IMR-90 (cell line): ENCODE data around the gene MTCL3.

Experiments used
- ATAC-seq: fragments of 200-7000 bp; cut with Tn5 transposase; 2 replicates; pipeline ENCODE4 v1.9.1; 2020; ENCODE audit warnings: low read depth, mild to moderate bottlenecking, moderate library complexity
- BruUV-seq: library from RNA; stranded (reverse); fragments of 400-500 nt; replicated peaks from 2 replicates; lab custom pipeline; 2021; lab: Mats Ljungman, UMichigan
- CTCF ChIA-PET: fragments of 300-600 bp; formaldehyde crosslinking; extraction: SDS; loops from one replicate; lab custom pipeline; 2021; ENCODE audit warnings: antibody characterized with exemption; lab: Yijun Ruan, JAX
- POLR2A ChIA-PET: fragments of 300-600 bp; sonication (Branson Sonifier 250); formaldehyde crosslinking; loops from one replicate; lab custom pipeline; 2022; ENCODE audit warnings: antibody characterized with exemption; ENCODE audit not compliant: unreplicated experiment; lab: Charles Lee
- DNase-seq: peaks from one replicate; pipeline ENCODE4 v3.0.0; 2013
- H2AFZ ChIP-seq: replicated peaks from 2 replicates; pipeline ENCODE3; 2013; ENCODE audit warnings: low read length, mild to moderate bottlenecking; ENCODE audit not compliant: poor library complexity
- H2AK5ac ChIP-seq: 2 replicates; pipeline ENCODE4 v1.6.1; 2013; ENCODE audit warnings: low read depth, low read length, inconsistent platforms
- H2AK9ac ChIP-seq: replicated peaks from 2 replicates; pipeline ENCODE3; 2013; ENCODE audit warnings: mild to moderate bottlenecking, low read depth, low read length, moderate library complexity; ENCODE audit not compliant: poor library complexity
- H2BK120ac ChIP-seq: 2 replicates; pipeline ENCODE4 v1.6.1; 2013; ENCODE audit warnings: low read depth, low read length, inconsistent platforms
- H2BK15ac ChIP-seq: 3 replicates; pipeline ENCODE4 v1.6.1; 2013; ENCODE audit warnings: low read depth, low read length, inconsistent platforms
- H2BK20ac ChIP-seq: 2 replicates; pipeline ENCODE4 v1.6.1; 2013; ENCODE audit warnings: low read depth, mild to moderate bottlenecking, inconsistent platforms, low read length, moderate library complexity
- H2BK5ac ChIP-seq: 2 replicates; pipeline ENCODE4 v1.6.1; 2013; ENCODE audit warnings: mild to moderate bottlenecking, low read depth, low read length, inconsistent platforms; ENCODE audit not compliant: poor library complexity, severe bottlenecking
- H3K14ac ChIP-seq: replicated peaks from 2 replicates; pipeline ENCODE4 v1.6.1; 2013; ENCODE audit warnings: low read depth, low read length, inconsistent platforms
- H3K18ac ChIP-seq: 2 replicates; pipeline ENCODE4 v1.6.1; 2013; ENCODE audit warnings: low read depth, low read length, control low read depth
- H3K23ac ChIP-seq: 2 replicates; pipeline ENCODE4 v1.6.1; 2013; ENCODE audit warnings: low read depth, low read length, inconsistent platforms
- H3K27ac ChIP-seq: 2 replicates; pipeline ENCODE4 v1.5.1; 2013; ENCODE audit warnings: mild to moderate bottlenecking, control low read depth, low read length; ENCODE audit not compliant: insufficient read depth
- H3K27me3 ChIP-seq: 2 replicates; pipeline ENCODE4 v1.6.1; 2013; ENCODE audit warnings: low read length; ENCODE audit not compliant: control insufficient read depth, insufficient read depth
- H3K36me3 ChIP-seq: 2 replicates; pipeline ENCODE4 v1.6.1; 2013; ENCODE audit warnings: low read length, mixed read lengths; ENCODE audit not compliant: control insufficient read depth, insufficient read depth
- H3K4ac ChIP-seq: 2 replicates; pipeline ENCODE4 v1.6.1; 2013; ENCODE audit warnings: low read depth, low read length, inconsistent platforms
- H3K4me1 ChIP-seq: 2 replicates; pipeline ENCODE4 v1.6.1; 2013; ENCODE audit warnings: low read length, mixed read lengths; ENCODE audit not compliant: control insufficient read depth, insufficient read depth
- H3K4me2 ChIP-seq: 2 replicates; pipeline ENCODE4 v1.6.1; 2013; ENCODE audit warnings: low read depth, mild to moderate bottlenecking, control low read depth, low read length, moderate library complexity
- H3K4me3 ChIP-seq: 2 replicates; pipeline ENCODE4 v1.5.1; 2013; ENCODE audit warnings: low read depth, mild to moderate bottlenecking, control low read depth, low read length, moderate library complexity; ENCODE audit not compliant: insufficient read depth
- H3K56ac ChIP-seq: 2 replicates; pipeline ENCODE4 v1.6.1; 2013; ENCODE audit warnings: low read length, inconsistent platforms; ENCODE audit not compliant: insufficient read depth; ENCODE audit errors: extremely low read depth
- H3K79me1 ChIP-seq, 2 experiments: 2 replicates each; pipeline ENCODE4 v1.6.1; 2013; ENCODE audit warnings: low read length in 2 of 2, inconsistent platforms in 1 of 2, low read depth in 1 of 2
- H3K9ac ChIP-seq: 2 replicates; pipeline ENCODE4 v1.6.1; 2013; ENCODE audit warnings: low read depth, low read length, control low read depth
- H3K9me1 ChIP-seq: 2 replicates; pipeline ENCODE4 v1.6.1; 2013; ENCODE audit warnings: low read length, inconsistent platforms; ENCODE audit not compliant: insufficient read depth
- H3K9me3 ChIP-seq: 2 replicates; pipeline ENCODE4 v1.6.1; 2013; ENCODE audit warnings: low read length; ENCODE audit not compliant: control insufficient read depth, insufficient read depth
- H4K20me1 ChIP-seq: 2 replicates; pipeline ENCODE4 v1.6.1; 2013; ENCODE audit warnings: low read length, inconsistent platforms; ENCODE audit not compliant: insufficient read depth
- H4K5ac ChIP-seq: 2 replicates; pipeline ENCODE4 v1.6.1; 2013; ENCODE audit warnings: mild to moderate bottlenecking, low read depth, low read length, control low read depth
- H4K8ac ChIP-seq, 2 experiments: 2 replicates each; pipeline ENCODE4 v1.6.1; 2013; ENCODE audit warnings: low read depth in 2 of 2, low read length in 2 of 2, control low read depth in 1 of 2, inconsistent platforms in 1 of 2
- H4K91ac ChIP-seq: 2 replicates; pipeline ENCODE4 v1.6.1; 2013; ENCODE audit warnings: low read depth, low read length, inconsistent platforms; ENCODE audit not compliant: insufficient read depth
- BHLHE40 ChIP-seq: fragments of 150-350 bp; IDR thresholded peaks from 2 replicates; pipeline ENCODE4 v1.6.1; 2016; ENCODE audit warnings: mild to moderate bottlenecking, low read depth, low read length
- CEBPB ChIP-seq: IDR thresholded peaks from 2 replicates; pipeline ENCODE4 v1.6.1; 2012; ENCODE audit warnings: low read depth, low read length, improper control_type of control experiment
- CHD1 ChIP-seq: IDR thresholded peaks from 2 replicates; pipeline ENCODE4 v1.6.1; 2012; ENCODE audit warnings: low read depth, low read length, improper control_type of control experiment
- CTCF ChIP-seq: conservative IDR thresholded peaks from 2 replicates; pipeline ENCODE4 v1.5.1; 2012; ENCODE audit warnings: mild to moderate bottlenecking, low read depth, low read length, improper control_type of control experiment
- ELK1 ChIP-seq: fragments of 150-350 bp; IDR thresholded peaks from 2 replicates; pipeline ENCODE4 v1.6.1; 2016; ENCODE audit warnings: low read depth, mild to moderate bottlenecking, low read length, moderate library complexity, borderline replicate concordance
- FOS ChIP-seq: fragments of 150-350 bp; IDR thresholded peaks from 2 replicates; pipeline ENCODE4 v1.6.1; 2016; ENCODE audit warnings: low read depth, low read length
- MAFK ChIP-seq: IDR thresholded peaks from 2 replicates; pipeline ENCODE4 v1.6.1; 2012; ENCODE audit warnings: low read depth, low read length, improper control_type of control experiment
- MAZ ChIP-seq: IDR thresholded peaks from 2 replicates; pipeline ENCODE4 v1.6.1; 2012; ENCODE audit warnings: low read depth, mild to moderate bottlenecking, low read length, improper control_type of control experiment, moderate library complexity, borderline replicate concordance
- MXI1 ChIP-seq: IDR thresholded peaks from 2 replicates; pipeline ENCODE4 v1.6.1; 2012; ENCODE audit warnings: low read depth, mild to moderate bottlenecking, low read length, moderate library complexity, borderline replicate concordance
- NFE2L2 ChIP-seq: fragments of 150-350 bp; IDR thresholded peaks from 2 replicates; pipeline ENCODE4 v1.6.1; 2016; ENCODE audit warnings: low read depth, mild to moderate bottlenecking, low read length
- POLR2A ChIP-seq: IDR thresholded peaks from 2 replicates; pipeline ENCODE4 v1.6.1; 2012; ENCODE audit warnings: mild to moderate bottlenecking, low read depth, low read length
- RAD21 ChIP-seq: IDR thresholded peaks from 2 replicates; pipeline ENCODE4 v1.6.1; 2012; ENCODE audit warnings: low read length, improper control_type of control experiment
- RCOR1 ChIP-seq: IDR thresholded peaks from 2 replicates; pipeline ENCODE4 v1.6.1; 2012; ENCODE audit warnings: mild to moderate bottlenecking, low read length, improper control_type of control experiment; ENCODE audit not compliant: insufficient replicate concordance
- RFX5 ChIP-seq: IDR thresholded peaks from 2 replicates; pipeline ENCODE4 v1.8.0; 2012; ENCODE audit warnings: low read depth, mild to moderate bottlenecking, low read length, moderate library complexity
- SMC3 ChIP-seq: fragments of 150-350 bp; IDR thresholded peaks from 2 replicates; pipeline ENCODE4 v1.6.1; 2016; ENCODE audit warnings: low read depth, mild to moderate bottlenecking, antibody characterized with exemption, low read length, moderate library complexity
- USF2 ChIP-seq: fragments of 150-350 bp; IDR thresholded peaks from 2 replicates; pipeline ENCODE4 v1.6.1; 2017; ENCODE audit warnings: mild to moderate bottlenecking, antibody characterized with exemption, low read length, low read depth
- dilution Hi-C: fragments of 300-500 bp; cut with HindIII; formaldehyde crosslinking; loops from one replicate; pipeline ENCODE4 v1.14.3; 2018; ENCODE audit warnings: low sequenced_read_pairs; ENCODE audit not compliant: unreplicated experiment
- in situ Hi-C: fragments of 300-500 bp; cut with MboI; formaldehyde crosslinking; loops from 3 replicates; pipeline ENCODE4 v1.14.3; 2019; ENCODE audit warnings: low sequenced_read_pairs, inconsistent platforms, mixed read lengths
- intact Hi-C: fragments of 100-400 bp; cut with micrococcal nuclease; formaldehyde crosslinking; loops from 2 replicates; pipeline ENCODE4 v1.10.0; 2022

The MTCL3 gene

GRCh38 chr6:127494240-127494767, 24.8 kb downstream of the MTCL3 start:
- Histone ChIP-seq H4K91ac (no peak overlapping the region), H2AFZ (no peak overlapping the region), H3K14ac (no peak overlapping the region), H3K9ac (no peak overlapping the region), H3K23ac (no peak overlapping the region), H3K56ac (no peak overlapping the region), H3K27ac (no peak overlapping the region), H3K79me1 (no peaks in the 10 kb centered on the region), H2BK15ac (no peak overlapping the region), H3K4me1 (no peaks in the 10 kb centered on the region), H4K5ac (no peak overlapping the region), H3K18ac (no peak overlapping the region), H2AK5ac (no peak overlapping the region), H3K9me1 (no peaks in the 10 kb centered on the region), H3K9me3 (no peaks in the 10 kb centered on the region), H4K20me1 (no peaks in the 10 kb centered on the region), H3K27me3 (no peaks in the 10 kb centered on the region), H3K4me2 (no peak overlapping the region), H2BK5ac (no peak overlapping the region), H3K36me3 (no peaks in the 10 kb centered on the region), H3K4ac (no peak overlapping the region), H2BK120ac (no peak overlapping the region), H4K8ac (no peak overlapping the region), H2AK9ac (no peak overlapping the region), H3K4me3 (no peak overlapping the region), H2BK20ac (no peak overlapping the region)
- dilution Hi-C loops (no loop called here), intact Hi-C loops (no loop called here), in situ Hi-C loops (no loop called here)
- TF ChIP-seq CTCF (no peak), RFX5 (no peak), NFE2L2 (no peak), CHD1 (no peak), RCOR1 (no peak), FOS (no peak), MAFK (no peak), BHLHE40 (no peak), MXI1 (no peak), SMC3 (no peak), RAD21 (no peak), MAZ (no peak), POLR2A (no peak), USF2 (no peak), ELK1 (no peak), CEBPB (no peak)
- POLR2A ChIA-PET: interaction anchor here (0.6 kb wide), 1 partner anchor 12 kb away, joined by 4 read pairs; no protein-coding TSS in a partner anchor
- BruUV-seq: no TSS peak
- no peak for DNase-seq
- no peak for ATAC-seq
- CTCF ChIA-PET: interaction anchor here (0.6 to 2.6 kb wide), 4 partner anchors 10 to 1310 kb away, joined by 3 to 15 read pairs (median 4); no protein-coding TSS in a partner anchor
